Left colon (tissue), 2 donors: ENCODE data around the gene WASHC2A. TPM values are rescaled to one million over a fixed set of nuclear protein-coding genes. Genes with fewer than 3 reads are reported as not detected.

Experiments
- total RNA-seq, 2 donors: library from RNA; stranded (reverse); fragmentation: NEBNext Ultra II Directional; extraction: Animal tissue kit (Norgen Biotek cat#: 25700); gene quantifications; one replicate each; pipeline ENCODE4 v1.2.1, GENCODE V29; 2021
- donor health status: DM: no; HTN: no; CAD: no.
- donor health status: DM: yes; HTN: yes; CAD: no.

Gene WASHC2A
- total RNA-seq, 2 donors from 2014 or later: 67.3 to 75.5 TPM

Other genes with a start within 250 kb of the WASHC2A start
- 10 to 100 TPM; 25.5 to 31.6 TPM for gene PARG, start 125.9 kb upstream of the WASHC2A start, total RNA-seq
- gene TIMM23B, start 125.9 kb upstream of the WASHC2A start, total RNA-seq: 10 to 100 TPM; 10.7 to 14.9 TPM
- 10 to 100 TPM in 1 of 2 donors, 1 to 10 TPM in 1; 8.9 to 11.8 TPM for gene AGAP6, start 79.5 kb upstream of the WASHC2A start, total RNA-seq
- gene ASAH2, start 183.6 kb downstream of the WASHC2A start, total RNA-seq: 1 to 10 TPM; 1.3 to 2.2 TPM